ENCODE data around the gene BAZ2A.
A peak's percentile ranks its signal among the peaks of the same experiment; 100 is the strongest.

BAZ2A gene

DNA sequence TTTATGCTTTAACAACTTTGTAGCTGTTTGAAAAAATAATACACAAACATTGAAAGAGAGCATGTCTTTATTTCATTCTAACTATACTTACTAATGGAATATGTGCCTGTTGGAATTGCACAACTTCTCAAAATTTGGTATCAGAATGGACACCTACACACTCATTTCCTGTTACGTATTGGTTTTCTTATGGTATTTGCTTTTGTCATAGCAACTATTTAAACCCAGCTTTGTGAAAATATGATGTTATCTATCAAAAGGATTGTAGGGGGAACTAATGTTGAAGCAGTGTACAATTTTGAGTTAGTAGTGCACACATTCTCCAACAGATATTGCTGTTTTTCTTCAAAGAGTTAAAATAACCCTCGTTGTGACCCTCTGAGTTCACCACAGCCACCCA is 55.9 kb downstream of the BAZ2A start:
- Histone ChIP-seq H3K9me3 (ENCODE audit: control insufficient read depth, insufficient read depth, low read depth, low read length) (no peaks in the 10 kb centered on the region), H3K36me3 (ENCODE audit: control insufficient read depth in 2 of 2, insufficient read depth in 1 of 2, low read length in 2 of 2) (peaks cover 0 to 16% of the 10 kb centered on the region in 2 experiments; a peak in 2 of 3 replicates), H3K27ac (ENCODE audit: extremely low read depth, low read depth, low read length) (no peak overlapping the region), H3K4me3 (ENCODE audit: low read depth, low read length) (no peak overlapping the region), H3K4me1 (ENCODE audit: control insufficient read depth, insufficient read depth, low read length) (no peaks in the 10 kb centered on the region)
- ChIA-PET CTCF (interaction anchor here (1.0 to 3.9 kb wide), 11 partner anchors 16 to 84 kb away, joined by 3 to 57 read pairs (median 6); partner anchors contain the start of gene RBMS2), POLR2A (no interaction called here)
- no peak for TF ChIP-seq OVOL3 (tag by site-specific recombination; IDR thresholded peaks at IDR 0.05)
- TF ChIP-seq ZNF610 (tag by site-specific recombination; IDR thresholded peaks at IDR 0.05; ENCODE audit: borderline replicate concordance): no peak
- no peak for TF ChIP-seq ZNF23 (tag by site-specific recombination; IDR thresholded peaks at IDR 0.05; ENCODE audit: borderline replicate concordance)
- no peak for TF ChIP-seq ZNF433 (tag by site-specific recombination; IDR thresholded peaks at IDR 0.05; ENCODE audit: low read depth)
- TF ChIP-seq ZNF76 (tag by site-specific recombination; IDR thresholded peaks at IDR 0.05; ENCODE audit: borderline replicate concordance, low read depth): no peak
- TF ChIP-seq BCL11A (tag by site-specific recombination; IDR thresholded peaks at IDR 0.05; ENCODE audit: low read depth): no peak
- no peak for TF ChIP-seq ZNF626 (tag by site-specific recombination; IDR thresholded peaks at IDR 0.05)
- TF ChIP-seq BCL11B (tag by site-specific recombination; IDR thresholded peaks at IDR 0.05; ENCODE audit: low read depth): no peak

DNA sequence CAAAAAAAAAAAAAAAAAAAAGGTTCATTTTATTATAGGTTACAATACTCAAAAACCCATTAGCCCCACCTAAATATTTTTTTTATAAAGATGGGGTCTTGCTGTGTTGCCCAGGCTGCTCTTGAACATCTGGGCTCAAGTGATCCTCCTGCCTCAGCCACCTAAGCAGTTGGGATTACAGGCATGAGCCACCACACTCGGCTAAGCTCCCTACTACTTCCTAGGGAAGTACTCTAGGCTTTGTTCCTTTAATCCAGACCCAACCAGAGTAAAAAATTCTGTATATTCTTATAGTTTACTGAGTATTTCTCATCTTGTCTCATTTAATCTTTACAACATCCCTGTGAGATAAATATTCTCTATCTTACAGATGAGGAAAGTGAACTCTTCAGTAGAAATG is 57.8 kb downstream of the BAZ2A start:
- ChIA-PET CTCF (interaction anchor here (0.7 to 3.9 kb wide), 3 partner anchors 37 to 1527 kb away, joined by 3 to 57 read pairs (median 4); no protein-coding TSS in a partner anchor), POLR2A (no interaction called here)
- TF ChIP-seq RBAK (tag by site-specific recombination; IDR thresholded peaks at IDR 0.05) (no peak), ZNF121 (tag by site-specific recombination; IDR thresholded peaks at IDR 0.05) (peak; percentile 40; the same call in 1 of the 2 replicates), ZBTB17 (tag by site-specific recombination; IDR thresholded peaks at IDR 0.05) (peak; percentile 22; the same call in 1 of the 2 replicates)
- Histone ChIP-seq H3K27ac (ENCODE audit: extremely low read depth, low read depth, low read length) (no peak overlapping the region), H3K4me1 (ENCODE audit: control insufficient read depth, insufficient read depth, low read length) (no peaks in the 10 kb centered on the region), H3K9me3 (ENCODE audit: control insufficient read depth, insufficient read depth, low read depth, low read length) (no peaks in the 10 kb centered on the region), H3K36me3 (ENCODE audit: control insufficient read depth in 2 of 2, insufficient read depth in 1 of 2, low read length in 2 of 2) (peaks cover 0 to 20% of the 10 kb centered on the region in 2 experiments; a peak in 2 of 3 replicates), H3K4me3 (ENCODE audit: low read depth, low read length) (no peak overlapping the region)

DNA sequence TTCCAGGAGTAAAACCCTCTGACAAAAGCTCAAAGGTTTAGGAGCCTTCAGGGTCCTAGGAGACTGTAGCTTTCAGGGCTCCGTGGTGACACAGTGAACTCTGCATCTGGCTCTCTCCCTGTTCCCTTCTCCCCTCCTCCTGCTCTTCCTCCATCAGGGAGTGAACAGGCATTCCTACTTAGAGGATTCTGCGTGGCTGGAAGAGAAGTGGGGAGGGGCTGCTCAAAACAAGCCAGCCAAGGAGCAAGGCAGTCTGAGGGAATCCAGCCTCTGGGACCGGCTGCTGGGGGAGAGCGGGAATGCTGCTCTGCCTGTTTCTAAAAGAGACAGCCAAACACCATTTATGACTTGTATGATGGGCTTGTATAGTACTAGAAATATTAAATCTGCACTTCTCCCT is 59.0 kb downstream of the BAZ2A start:
- Histone ChIP-seq H3K27ac (ENCODE audit: extremely low read depth, low read depth, low read length) (no peak overlapping the region), H3K9me3 (ENCODE audit: control insufficient read depth, insufficient read depth, low read depth, low read length) (no peaks in the 10 kb centered on the region), H3K36me3 (ENCODE audit: control insufficient read depth in 2 of 2, insufficient read depth in 1 of 2, low read length in 2 of 2) (peaks cover 0 to 20% of the 10 kb centered on the region in 2 experiments; a peak in 2 of 3 replicates), H3K4me3 (ENCODE audit: low read depth, low read length) (no peak overlapping the region), H3K4me1 (ENCODE audit: control insufficient read depth, insufficient read depth, low read length) (no peaks in the 10 kb centered on the region)
- ChIA-PET CTCF (interaction anchor here (1.1 to 4.3 kb wide), 2 partner anchors 18 to 57 kb away, joined by 3 to 35 read pairs; no protein-coding TSS in a partner anchor), POLR2A (no interaction called here)
- TF ChIP-seq ZNF239 (tag by site-specific recombination; IDR thresholded peaks at IDR 0.05) (no peak), ZNF174 (tag by site-specific recombination; IDR thresholded peaks at IDR 0.05) (no peak), ZNF248 (tag by site-specific recombination; IDR thresholded peaks at IDR 0.05) (no peak), OSR2 (tag by site-specific recombination; IDR thresholded peaks at IDR 0.05) (no peak), ZFP3 (tag by site-specific recombination; IDR thresholded peaks at IDR 0.05; ENCODE audit: low read depth) (no peak)
- TF ChIP-seq, protein P1, sequence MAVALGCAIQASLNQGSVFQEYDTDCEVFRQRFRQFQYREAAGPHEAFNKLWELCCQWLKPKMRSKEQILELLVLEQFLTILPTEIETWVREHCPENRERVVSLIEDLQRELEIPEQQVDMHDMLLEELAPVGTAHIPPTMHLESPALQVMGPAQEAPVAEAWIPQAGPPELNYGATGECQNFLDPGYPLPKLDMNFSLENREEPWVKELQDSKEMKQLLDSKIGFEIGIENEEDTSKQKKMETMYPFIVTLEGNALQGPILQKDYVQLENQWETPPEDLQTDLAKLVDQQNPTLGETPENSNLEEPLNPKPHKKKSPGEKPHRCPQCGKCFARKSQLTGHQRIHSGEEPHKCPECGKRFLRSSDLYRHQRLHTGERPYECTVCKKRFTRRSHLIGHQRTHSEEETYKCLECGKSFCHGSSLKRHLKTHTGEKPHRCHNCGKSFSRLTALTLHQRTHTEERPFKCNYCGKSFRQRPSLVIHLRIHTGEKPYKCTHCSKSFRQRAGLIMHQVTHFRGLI (tag by site-specific recombination; IDR thresholded peaks at IDR 0.05): no peak

DNA sequence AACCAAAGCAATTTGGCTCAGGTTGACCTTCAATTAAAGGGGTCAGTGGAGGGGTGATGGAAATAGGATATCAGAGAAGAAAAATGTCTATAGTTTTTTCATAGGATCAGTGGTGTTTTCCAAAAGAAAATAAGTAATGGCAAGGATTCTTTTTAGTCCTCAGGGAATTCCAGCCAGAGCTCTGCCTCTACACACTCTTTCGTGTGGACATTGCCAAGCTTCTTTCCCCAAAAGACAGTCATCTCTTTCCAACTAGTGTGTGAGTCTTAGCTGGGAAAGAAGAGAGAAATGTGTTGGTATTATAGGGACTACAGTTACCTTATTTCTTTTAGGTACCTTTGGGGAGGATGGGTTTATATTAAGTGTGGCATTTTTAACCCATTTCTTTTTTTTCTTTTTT is 62.0 kb downstream of the BAZ2A start:
- Histone ChIP-seq H3K36me3 (ENCODE audit: control insufficient read depth in 2 of 2, insufficient read depth in 1 of 2, low read length in 2 of 2) (peaks cover 0 to 15% of the 10 kb centered on the region in 2 experiments; a peak in 2 of 3 replicates), H3K27ac (ENCODE audit: extremely low read depth, low read depth, low read length) (no peak overlapping the region), H3K4me3 (ENCODE audit: low read depth, low read length) (no peak overlapping the region), H3K9me3 (ENCODE audit: control insufficient read depth, insufficient read depth, low read depth, low read length) (no peaks in the 10 kb centered on the region), H3K4me1 (ENCODE audit: control insufficient read depth, insufficient read depth, low read length) (no peaks in the 10 kb centered on the region; the same call in 1 of the 2 replicates)
- TF ChIP-seq ZNF324 (tag by site-specific recombination; IDR thresholded peaks at IDR 0.05) (no peak), ZNF221 (tag by site-specific recombination; IDR thresholded peaks at IDR 0.05; ENCODE audit: borderline replicate concordance) (no peak), ZNF416 (tag by site-specific recombination; IDR thresholded peaks at IDR 0.05) (no peak), ZNF544 (tag by site-specific recombination; IDR thresholded peaks at IDR 0.05) (no peak)
- CTCF ChIA-PET: interaction anchor here (0.6 to 4.3 kb wide), 4 partner anchors 9 to 69 kb away, joined by 4 to 35 read pairs (median 5); no protein-coding TSS in a partner anchor
- POLR2A ChIA-PET: interaction anchor here (0.6 to 0.7 kb wide), 3 partner anchors 8 to 68 kb away, joined by 4 to 6 read pairs (median 5); no protein-coding TSS in a partner anchor

Data from HEK293 (cell line).